ENCODE measurements around the gene AGBL4.
"Not testable (repeated sequence)": the region's sequence is repeated elsewhere in the genome, so short reads cannot be mapped to it uniquely, and the experiment has no call there.

Gene AGBL4

GRCh38 chr1:49408346-49408745 lies 615.4 kb downstream of the AGBL4 start:
- no peak for DNase-seq

- no peak for DNase-seq
Observed at GRCh38 chr1:49397086-49397485, 626.7 kb downstream of the AGBL4 start.

GRCh38 chr1:49394200-49394599 lies 629.6 kb downstream of the AGBL4 start:
- DNase-seq = no peak

GRCh38 chr1:49389699-49390098 lies 634.1 kb downstream of the AGBL4 start:
- no peak for DNase-seq

GRCh38 chr1:49364676-49365075 lies 659.1 kb downstream of the AGBL4 start:
- no peak for DNase-seq

GRCh38 chr1:49363628-49364027 lies 660.1 kb downstream of the AGBL4 start:
- DNase-seq = no peak

GRCh38 chr1:49358036-49358435 lies 665.7 kb downstream of the AGBL4 start:
- DNase-seq = no peak

- no peak for DNase-seq
Observed at GRCh38 chr1:49356594-49356993, 667.2 kb downstream of the AGBL4 start.

- no peak for DNase-seq
Observed at GRCh38 chr1:49351768-49352167, 672.0 kb downstream of the AGBL4 start.

GRCh38 chr1:49346767-49347349 lies 676.9 kb downstream of the AGBL4 start:
- DNase-seq = no peak

GRCh38 chr1:49340576-49340975 lies 683.2 kb downstream of the AGBL4 start:
- DNase-seq = no peak

- DNase-seq = no peak
Observed at GRCh38 chr1:49339043-49339442, 684.7 kb downstream of the AGBL4 start.

GRCh38 chr1:49337251-49337650 lies 686.5 kb downstream of the AGBL4 start:
- no peak for DNase-seq

GRCh38 chr1:49333906-49334305 lies 689.8 kb downstream of the AGBL4 start:
- DNase-seq = no peak

GRCh38 chr1:49331066-49331852 lies 692.5 kb downstream of the AGBL4 start:
- DNase-seq = no peak

- DNase-seq = no peak
Observed at GRCh38 chr1:49323925-49324540, 699.7 kb downstream of the AGBL4 start.

- not testable (repeated sequence) for DNase-seq
Observed at GRCh38 chr1:49320493-49320892, 703.3 kb downstream of the AGBL4 start.

GRCh38 chr1:49319426-49319963 lies 704.3 kb downstream of the AGBL4 start:
- DNase-seq = no peak

GRCh38 chr1:49318218-49318617 lies 705.5 kb downstream of the AGBL4 start:
- no peak for DNase-seq

GRCh38 chr1:49307457-49307856 lies 716.3 kb downstream of the AGBL4 start:
- no peak for DNase-seq

GRCh38 chr1:49306507-49307070 lies 717.2 kb downstream of the AGBL4 start:
- no peak for DNase-seq

GRCh38 chr1:49302400-49302799 lies 721.4 kb downstream of the AGBL4 start:
- DNase-seq = not testable (repeated sequence)

- DNase-seq = no peak
Observed at GRCh38 chr1:49298304-49298703, 725.5 kb downstream of the AGBL4 start.

- no peak for DNase-seq
Observed at GRCh38 chr1:49297783-49298182, 726.0 kb downstream of the AGBL4 start.
